Cardiac muscle cell (in vitro differentiated cells and primary cell): ENCODE data around the gene SPTB. TPM values are rescaled to one million over a fixed set of nuclear protein-coding genes. Genes with fewer than 3 reads are reported as not detected.
A peak's percentile ranks its signal among the peaks of the same experiment; 100 is the strongest.

ENCODE experiments used
- DNase-seq, 2 donors: peaks; one replicate each; pipeline versions ENCODE4 v3.0.0 to v3.0.0-alpha.2; 2010 to 2017; ENCODE audit warnings: low read depth in 1 of 2, low spot score in 1 of 2
- H3K27ac ChIP-seq: fragments of 200-600 bp; sonication (generic); 2 replicates; pipeline ENCODE4 v1.5.1; 2016
- H3K27me3 ChIP-seq: fragments of 200-600 bp; sonication (generic); 2 replicates; pipeline ENCODE4 v1.6.0; 2016; ENCODE audit warnings: control low read depth
- H3K36me3 ChIP-seq: fragments of 200-600 bp; sonication (generic); 2 replicates; pipeline ENCODE4 v1.5.1; 2016; ENCODE audit warnings: control low read depth
- H3K4me1 ChIP-seq: fragments of 200-600 bp; sonication (generic); 2 replicates; pipeline ENCODE4 v1.8.1; 2017; ENCODE audit warnings: low read depth, mild to moderate bottlenecking, mixed run types
- H3K4me3 ChIP-seq: fragments of 200-600 bp; sonication (generic); 2 replicates; pipeline ENCODE4 v1.5.1; 2016; ENCODE audit warnings: mild to moderate bottlenecking
- H3K9me3 ChIP-seq: fragments of 200-600 bp; sonication (generic); 2 replicates; pipeline ENCODE4 v1.5.1; 2017; ENCODE audit warnings: low read depth, mild to moderate bottlenecking, control low read depth
- polyA plus RNA-seq: library from polyadenylated mRNA; unstranded; fragments of >200 nt; fragmentation: Nextera tagmentation; extraction: Ambion mirVana; gene quantifications from 2 replicates; pipeline ENCODE4 v1.2.1, GENCODE V29; 2016
- total RNA-seq: library from RNA; depleted of rRNA; stranded (reverse); fragments of >200 nt; gene quantifications from 2 replicates; pipeline ENCODE4 v1.2.3, GENCODE V29; 2016
- TF ChIP-seq, protein P1 (sequence below): IDR thresholded peaks from 2 replicates; pipeline ENCODE4 v1.5.1; 2012; ENCODE audit warnings: low read depth, mild to moderate bottlenecking, low read length

Gene SPTB
- total and polyA plus RNA-seq, 2 experiments from 2014 or later: 9.2 to 9.9 TPM

DNA sequence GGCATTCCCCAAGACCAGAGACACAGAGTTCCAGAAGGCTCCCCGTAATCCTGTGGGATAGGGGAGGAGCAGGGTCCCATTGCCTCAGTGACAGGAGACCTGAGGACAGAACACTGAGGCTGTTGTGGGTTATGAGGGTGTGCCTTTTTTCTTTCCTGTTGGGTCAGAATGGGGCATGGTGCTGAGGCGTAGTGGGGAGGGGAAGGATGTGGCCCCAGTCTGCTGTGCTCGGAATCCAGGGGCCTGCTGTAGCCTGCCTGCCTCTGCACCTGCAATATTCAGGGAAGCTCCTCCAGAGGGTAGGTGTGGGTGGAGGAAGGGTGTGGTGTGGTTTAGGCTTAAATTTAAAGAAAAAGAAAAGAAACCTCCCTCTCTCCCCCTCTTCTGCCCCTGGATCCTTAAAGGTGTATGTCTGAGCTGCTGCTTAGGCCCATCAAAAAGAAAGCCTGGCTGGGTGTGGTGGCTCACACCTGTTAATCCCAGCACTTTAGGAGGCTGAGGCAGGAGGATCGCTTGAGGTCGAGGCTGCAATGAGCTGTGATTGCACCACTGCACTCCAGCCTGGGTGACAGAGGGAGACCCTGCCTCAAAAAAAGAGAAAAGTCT is 156.8 kb downstream of the SPTB start:
- no peak overlapping the region for H3K27ac ChIP-seq
- TF ChIP-seq, protein P1, sequence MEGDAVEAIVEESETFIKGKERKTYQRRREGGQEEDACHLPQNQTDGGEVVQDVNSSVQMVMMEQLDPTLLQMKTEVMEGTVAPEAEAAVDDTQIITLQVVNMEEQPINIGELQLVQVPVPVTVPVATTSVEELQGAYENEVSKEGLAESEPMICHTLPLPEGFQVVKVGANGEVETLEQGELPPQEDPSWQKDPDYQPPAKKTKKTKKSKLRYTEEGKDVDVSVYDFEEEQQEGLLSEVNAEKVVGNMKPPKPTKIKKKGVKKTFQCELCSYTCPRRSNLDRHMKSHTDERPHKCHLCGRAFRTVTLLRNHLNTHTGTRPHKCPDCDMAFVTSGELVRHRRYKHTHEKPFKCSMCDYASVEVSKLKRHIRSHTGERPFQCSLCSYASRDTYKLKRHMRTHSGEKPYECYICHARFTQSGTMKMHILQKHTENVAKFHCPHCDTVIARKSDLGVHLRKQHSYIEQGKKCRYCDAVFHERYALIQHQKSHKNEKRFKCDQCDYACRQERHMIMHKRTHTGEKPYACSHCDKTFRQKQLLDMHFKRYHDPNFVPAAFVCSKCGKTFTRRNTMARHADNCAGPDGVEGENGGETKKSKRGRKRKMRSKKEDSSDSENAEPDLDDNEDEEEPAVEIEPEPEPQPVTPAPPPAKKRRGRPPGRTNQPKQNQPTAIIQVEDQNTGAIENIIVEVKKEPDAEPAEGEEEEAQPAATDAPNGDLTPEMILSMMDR: no peak
- H3K9me3 ChIP-seq: no peaks in the 10 kb centered on the region
- no peaks in the 10 kb centered on the region for H3K36me3 ChIP-seq
- no peaks in the 10 kb centered on the region for H3K27me3 ChIP-seq
- H3K4me3 ChIP-seq: no peak overlapping the region
- H3K4me1 ChIP-seq: peaks cover 33% of the 10 kb centered on the region
- no peak for DNase-seq

- H3K36me3 ChIP-seq: no peaks in the 10 kb centered on the region
- TF ChIP-seq, protein P1: no peak
- no peak overlapping the region for H3K27ac ChIP-seq
- H3K27me3 ChIP-seq: no peaks in the 10 kb centered on the region
- no peaks in the 10 kb centered on the region for H3K9me3 ChIP-seq
- peaks cover 41% of the 10 kb centered on the region for H3K4me1 ChIP-seq
- no peak for DNase-seq
- no peak overlapping the region for H3K4me3 ChIP-seq
Measured at GRCh38 chr14:64721899-64722298, 157.8 kb downstream of the SPTB start.

GRCh38 chr14:64721391-64721791 is 158.3 kb downstream of the SPTB start:
- no peaks in the 10 kb centered on the region for H3K36me3 ChIP-seq
- H3K9me3 ChIP-seq: no peaks in the 10 kb centered on the region
- DNase-seq: peak in 1 of 2 donors; percentile 49
- no peaks in the 10 kb centered on the region for H3K27me3 ChIP-seq
- H3K27ac ChIP-seq: no peak overlapping the region
- peaks cover 44% of the 10 kb centered on the region for H3K4me1 ChIP-seq
- TF ChIP-seq, protein P1: no peak
- no peak overlapping the region for H3K4me3 ChIP-seq

GRCh38 chr14:64720131-64720576 is 159.6 kb downstream of the SPTB start:
- TF ChIP-seq, protein P1: no peak
- Histone ChIP-seq H3K27me3 (no peaks in the 10 kb centered on the region), H3K4me3 (no peak overlapping the region), H3K27ac (no peak overlapping the region), H3K9me3 (no peaks in the 10 kb centered on the region), H3K36me3 (no peaks in the 10 kb centered on the region), H3K4me1 (peaks cover 41% of the 10 kb centered on the region)
- DNase-seq: no peak

- H3K36me3 ChIP-seq: no peaks in the 10 kb centered on the region
- no peaks in the 10 kb centered on the region for H3K27me3 ChIP-seq
- TF ChIP-seq, protein P1: no peak
- H3K4me3 ChIP-seq: no peak overlapping the region
- H3K9me3 ChIP-seq: no peaks in the 10 kb centered on the region
- H3K27ac ChIP-seq: no peak overlapping the region
- H3K4me1 ChIP-seq: peaks cover 36% of the 10 kb centered on the region
- DNase-seq: no peak
Measured at GRCh38 chr14:64719601-64720000, 160.1 kb downstream of the SPTB start.

DNA sequence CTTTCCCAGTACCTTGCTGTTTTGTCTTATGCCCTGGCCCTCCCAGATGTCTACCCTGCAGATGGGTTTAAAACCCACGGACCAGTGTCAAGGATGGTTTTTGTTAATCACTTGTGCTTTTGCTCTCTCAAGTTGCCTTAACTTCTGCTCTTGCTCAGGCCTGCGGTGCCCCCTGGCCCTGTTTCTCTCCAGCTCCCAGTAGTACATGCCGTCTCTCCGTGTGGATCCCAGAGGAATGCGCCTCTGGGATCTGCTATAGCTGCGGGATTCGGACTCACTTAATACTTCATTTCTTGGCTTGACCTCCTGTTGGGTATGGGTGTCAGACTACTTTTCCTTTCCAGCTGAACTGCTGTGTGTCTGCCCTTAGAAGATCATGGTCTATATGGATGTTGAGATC is 160.9 kb downstream of the SPTB start:
- TF ChIP-seq, protein P1: no peak
- Histone ChIP-seq H3K4me3 (no peak overlapping the region), H3K27me3 (no peaks in the 10 kb centered on the region), H3K9me3 (no peaks in the 10 kb centered on the region), H3K27ac (no peak overlapping the region), H3K4me1 (peaks cover 28% of the 10 kb centered on the region), H3K36me3 (no peaks in the 10 kb centered on the region)
- DNase-seq: no peak
